Natural killer cell (primary cell): ENCODE results near the gene CAMK4. TPM values are rescaled to one million over a fixed set of nuclear protein-coding genes. Genes with fewer than 3 reads are reported as not detected.

Source experiments
- ATAC-seq, 3 donors: fragments of 150-1000 bp in 2 of 3; fragments of 200-7000 bp in 1 of 3; cut with Tn5 transposase; 1 replicate in 1 of 3; 2 replicates in 2 of 3; pipeline ENCODE4 v1.10.0; 2021; ENCODE audit warnings: mild to moderate bottlenecking in 2 of 3, moderate library complexity in 2 of 3
- DNase-seq, 2 donors: peaks; one replicate each; pipeline versions ENCODE4 v3.0.0 to v3.0.0-alpha.2; 2013 to 2021; ENCODE audit warnings: mixed read lengths in 1 of 2
- H3K27ac ChIP-seq: one replicate; pipeline ENCODE4 v1.5.1; 2013; ENCODE audit warnings: mild to moderate bottlenecking, low read length
- H3K27me3 ChIP-seq: one replicate; pipeline ENCODE4 v1.6.1; 2013; ENCODE audit warnings: low read length; ENCODE audit not compliant: control insufficient read depth, insufficient read depth
- H3K36me3 ChIP-seq: one replicate; pipeline ENCODE4 v1.6.1; 2013; ENCODE audit warnings: low read length; ENCODE audit not compliant: control insufficient read depth, insufficient read depth
- H3K4me1 ChIP-seq: one replicate; pipeline ENCODE4 v1.6.1; 2013; ENCODE audit warnings: low read length; ENCODE audit not compliant: control insufficient read depth, insufficient read depth
- H3K4me3 ChIP-seq: one replicate; pipeline ENCODE4 v1.5.1; 2013; ENCODE audit warnings: low read length
- H3K9me3 ChIP-seq: one replicate; pipeline ENCODE4 v1.6.1; 2013; ENCODE audit warnings: low read length; ENCODE audit not compliant: control insufficient read depth, insufficient read depth
- H3K27ac Mint-ChIP-seq, 2 donors: one replicate each; pipeline ENCODE4 v1.8.0; 2022; ENCODE audit warnings: mild to moderate bottlenecking in 2 of 2, mixed read lengths in 2 of 2, moderate library complexity in 1 of 2
- H3K27me3 Mint-ChIP-seq, 2 donors: one replicate each; pipeline ENCODE4 v1.8.0; 2022; ENCODE audit warnings: low read depth in 2 of 2, mixed read lengths in 2 of 2
- H3K36me3 Mint-ChIP-seq: one replicate; pipeline ENCODE4 v1.8.0; 2022; ENCODE audit warnings: mixed read lengths
- H3K4me1 Mint-ChIP-seq, 2 donors: one replicate each; pipeline ENCODE4 v1.8.0; 2022; ENCODE audit warnings: mixed read lengths in 2 of 2
- H3K4me3 Mint-ChIP-seq: one replicate; pipeline ENCODE4 v1.8.0; 2022; ENCODE audit warnings: mild to moderate bottlenecking, moderate library complexity, mixed read lengths
- H3K9me3 Mint-ChIP-seq, 2 donors: one replicate each; pipeline ENCODE4 v1.8.0; 2022; ENCODE audit warnings: mixed read lengths in 2 of 2
- WGBS: methylation state at CpG from one replicate; pipeline ENCODE4 v1.1.7; 2013; ENCODE audit warnings: missing lambda C conversion rate; ENCODE audit not compliant: insufficient coverage; 5-methylcytosine and 5-hydroxymethylcytosine counted together
- intact Hi-C: fragments of 100-400 bp; cut with micrococcal nuclease; formaldehyde crosslinking; loops from one replicate; pipeline ENCODE4 v1.14.2; 2022
- total RNA-seq, 4 donors: library from RNA; stranded (reverse); fragments of 120-200 nt in 1 of 4; gene quantifications; one replicate each; pipeline versions ENCODE4 v1.2.3 to v1.2.4, GENCODE V29; 2013 to 2022
- TF ChIP-seq, protein P1 (sequence below): fragments of 200-600 bp; IDR thresholded peaks from one replicate; pipeline ENCODE4 v1.8.0; 2022; ENCODE audit warnings: antibody characterized with exemption

CAMK4 gene
- total RNA-seq: 1 to 10 TPM in 2 of 3 donors, under 1 TPM in 1; 0.80 to 7.9 (median 7.2) TPM
- 23.8 TPM for total RNA-seq (2013)

DNA sequence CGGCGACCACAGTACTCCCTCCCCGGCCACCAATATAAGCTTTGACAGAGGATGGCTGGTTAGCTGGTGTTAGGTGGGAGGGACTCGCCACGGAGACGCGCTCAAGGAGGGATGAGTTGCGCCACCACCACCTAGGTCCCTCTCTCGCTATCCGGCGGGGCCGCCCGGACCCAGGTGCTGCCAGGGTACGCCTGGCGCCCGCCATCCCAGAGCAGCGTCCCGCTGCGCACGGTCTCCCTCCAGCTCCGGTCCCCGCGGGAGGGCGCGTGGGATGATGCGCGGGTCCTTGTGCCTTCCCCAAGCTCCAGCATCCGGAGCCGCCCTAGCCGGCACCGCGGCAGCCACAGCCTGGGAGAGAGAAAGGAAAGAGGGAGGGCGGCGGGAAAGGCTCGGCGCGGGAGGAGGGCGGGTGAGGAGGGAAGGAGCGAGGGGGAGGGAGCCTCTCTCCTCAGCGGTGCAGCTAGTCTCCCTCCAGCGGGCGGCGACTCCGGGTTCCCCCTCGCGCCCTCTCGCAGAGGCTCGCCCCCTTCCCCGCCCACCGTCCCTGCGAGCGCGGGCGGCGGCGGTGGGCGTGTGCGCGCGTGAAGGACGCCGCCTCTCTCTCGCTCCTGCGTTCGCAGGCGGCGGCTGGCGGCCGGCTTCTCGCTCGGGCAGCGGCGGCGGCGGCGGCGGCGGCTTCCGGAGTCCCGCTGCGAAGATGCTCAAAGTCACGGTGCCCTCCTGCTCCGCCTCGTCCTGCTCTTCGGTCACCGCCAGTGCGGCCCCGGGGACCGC is at the start of gene CAMK4:
Gene CAMK4, plus strand, starts transcription at position 598 of the 774 bp plus-strand sequence. Its CDS starts 100 bp downstream, at position 698.
- under 1% methylated on average over 89 of the region's 89 CpGs for WGBS
- H3K27ac ChIP-seq: peak within 1 kb of the TSS; percentile 20
- DNase-seq (peak; percentile 21 to 94), ATAC-seq (peak; percentile 83 to 85 (median 83))
- Mint-ChIP-seq H3K4me3 (peak within 1 kb of the TSS; percentile 91), H3K4me1 (peaks cover 17 to 20% of the 10 kb centered on the region in 2 donors), H3K27ac (peak within 1 kb of the TSS in 1 of 2 donors; percentile 13), H3K27me3 (peaks cover 37 to 42% of the 10 kb centered on the region in 2 donors), H3K9me3 (no peaks in the 10 kb centered on the region), H3K36me3 (peaks cover 7% of the 10 kb centered on the region)
- peak within 1 kb of the TSS; percentile 47 for H3K4me3 ChIP-seq
- no peaks in the 10 kb centered on the region for H3K9me3 ChIP-seq
- TF ChIP-seq, protein P1, sequence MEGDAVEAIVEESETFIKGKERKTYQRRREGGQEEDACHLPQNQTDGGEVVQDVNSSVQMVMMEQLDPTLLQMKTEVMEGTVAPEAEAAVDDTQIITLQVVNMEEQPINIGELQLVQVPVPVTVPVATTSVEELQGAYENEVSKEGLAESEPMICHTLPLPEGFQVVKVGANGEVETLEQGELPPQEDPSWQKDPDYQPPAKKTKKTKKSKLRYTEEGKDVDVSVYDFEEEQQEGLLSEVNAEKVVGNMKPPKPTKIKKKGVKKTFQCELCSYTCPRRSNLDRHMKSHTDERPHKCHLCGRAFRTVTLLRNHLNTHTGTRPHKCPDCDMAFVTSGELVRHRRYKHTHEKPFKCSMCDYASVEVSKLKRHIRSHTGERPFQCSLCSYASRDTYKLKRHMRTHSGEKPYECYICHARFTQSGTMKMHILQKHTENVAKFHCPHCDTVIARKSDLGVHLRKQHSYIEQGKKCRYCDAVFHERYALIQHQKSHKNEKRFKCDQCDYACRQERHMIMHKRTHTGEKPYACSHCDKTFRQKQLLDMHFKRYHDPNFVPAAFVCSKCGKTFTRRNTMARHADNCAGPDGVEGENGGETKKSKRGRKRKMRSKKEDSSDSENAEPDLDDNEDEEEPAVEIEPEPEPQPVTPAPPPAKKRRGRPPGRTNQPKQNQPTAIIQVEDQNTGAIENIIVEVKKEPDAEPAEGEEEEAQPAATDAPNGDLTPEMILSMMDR: no peak
- H3K27me3 ChIP-seq: peaks cover 8% of the 10 kb centered on the region
- no peaks in the 10 kb centered on the region for H3K36me3 ChIP-seq
- peaks cover 13% of the 10 kb centered on the region for H3K4me1 ChIP-seq
- intact Hi-C loops: no loop called here

DNA sequence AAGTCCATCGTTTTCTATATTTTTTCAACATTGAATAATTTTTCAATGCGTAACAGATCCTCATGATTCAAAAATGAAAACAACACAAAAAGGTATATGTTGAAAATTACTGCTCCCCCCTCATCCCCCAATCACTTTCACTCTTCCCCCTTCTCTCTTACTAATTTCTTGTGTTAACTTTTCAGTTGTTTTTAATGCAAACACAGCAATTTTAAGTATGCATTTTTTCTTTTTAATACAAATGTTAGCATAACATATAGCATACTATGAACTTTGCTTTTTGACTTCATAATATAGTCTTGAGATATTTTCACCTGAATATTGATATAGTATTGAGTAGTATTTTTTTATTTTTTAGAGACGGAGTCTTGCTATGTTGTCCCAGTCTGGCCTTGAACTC is 41.1 kb upstream of the CAMK4 start:
- Histone ChIP-seq H3K4me1 (no peaks in the 10 kb centered on the region), H3K9me3 (no peaks in the 10 kb centered on the region), H3K27me3 (no peaks in the 10 kb centered on the region), H3K36me3 (no peaks in the 10 kb centered on the region), H3K4me3 (no peak overlapping the region), H3K27ac (no peak overlapping the region)
- no peaks in the 10 kb centered on the region for H3K36me3 Mint-ChIP-seq
- H3K4me1 Mint-ChIP-seq: no peaks in the 10 kb centered on the region
- ATAC-seq: no peak
- DNase-seq: no peak
- peaks cover 0 to 3% of the 10 kb centered on the region in 2 donors for H3K9me3 Mint-ChIP-seq
- intact Hi-C loops: no loop called here
- H3K27me3 Mint-ChIP-seq: peaks cover 0 to 3% of the 10 kb centered on the region in 2 donors
- 90% methylated on average over 2 of the region's 3 CpGs for WGBS
- H3K27ac Mint-ChIP-seq: no peak overlapping the region
- TF ChIP-seq, protein P1: no peak
- no peak overlapping the region for H3K4me3 Mint-ChIP-seq

DNA sequence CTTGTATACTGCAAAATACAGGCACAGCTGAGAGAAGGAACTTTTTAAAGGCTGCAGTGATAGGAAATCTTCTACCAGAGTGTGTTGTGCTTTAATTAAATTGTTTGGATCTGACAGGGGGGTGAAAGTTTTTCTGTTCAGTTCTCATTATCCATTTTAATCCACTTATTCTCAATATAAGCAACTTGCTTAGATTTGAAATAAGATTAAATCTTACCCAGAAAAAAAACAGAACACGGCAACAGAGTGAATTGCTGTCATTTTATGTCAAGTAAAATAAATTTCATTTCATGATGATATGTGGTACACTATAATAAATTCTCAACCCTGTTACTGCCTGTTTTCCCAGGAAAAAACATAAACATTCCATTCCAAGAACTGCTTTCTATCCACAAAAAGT is 37.1 kb upstream of the CAMK4 start:
- DNase-seq: no peak
- Mint-ChIP-seq H3K27ac (no peak overlapping the region), H3K27me3 (peaks cover 0 to 5% of the 10 kb centered on the region in 2 donors), H3K4me3 (no peak overlapping the region), H3K9me3 (peaks cover 0 to 2% of the 10 kb centered on the region in 2 donors), H3K36me3 (no peaks in the 10 kb centered on the region), H3K4me1 (no peaks in the 10 kb centered on the region)
- Histone ChIP-seq H3K4me1 (no peaks in the 10 kb centered on the region), H3K36me3 (no peaks in the 10 kb centered on the region), H3K27me3 (no peaks in the 10 kb centered on the region), H3K9me3 (no peaks in the 10 kb centered on the region), H3K27ac (no peak overlapping the region), H3K4me3 (no peak overlapping the region)
- TF ChIP-seq, protein P1: no peak
- ATAC-seq: no peak
- no CpG with 5 or more reads among the region's 1 CpG for WGBS
- intact Hi-C loops: no loop called here
